GM18499 (cell line): ENCODE measurements around the gene KIF12.
"Not testable (repeated sequence)": the region's sequence is repeated elsewhere in the genome, so short reads cannot be mapped to it uniquely, and the experiment has no call there.

Experiments used
- ATAC-seq: cut with Tn5 transposase; IDR thresholded peaks from one replicate; pipeline ENCODE4 v1.9.1; 2021; ENCODE audit warnings: moderate number of reproducible peaks; ENCODE audit not compliant: insufficient read depth, unreplicated experiment

The KIF12 gene

DNA sequence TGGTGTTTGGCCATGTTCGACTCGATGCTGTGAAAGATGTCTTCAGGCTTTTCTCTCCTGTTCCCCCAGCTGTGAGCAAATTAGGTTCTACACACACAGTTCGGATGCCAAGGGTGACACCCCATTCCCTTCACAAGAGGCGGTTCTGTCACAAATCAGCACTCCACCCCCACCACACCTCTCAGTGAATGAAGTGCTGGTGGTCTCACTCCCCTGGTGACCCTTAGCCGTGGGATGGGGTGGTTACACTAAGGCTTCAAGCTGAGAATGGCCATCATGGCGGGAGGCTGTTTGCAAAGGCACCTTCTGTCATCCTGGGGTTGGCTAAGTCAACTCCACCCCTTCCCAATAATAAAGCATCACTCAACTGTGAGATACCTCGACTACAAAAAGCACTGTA is 47.4 kb downstream of the KIF12 start:
- no peak for ATAC-seq

DNA sequence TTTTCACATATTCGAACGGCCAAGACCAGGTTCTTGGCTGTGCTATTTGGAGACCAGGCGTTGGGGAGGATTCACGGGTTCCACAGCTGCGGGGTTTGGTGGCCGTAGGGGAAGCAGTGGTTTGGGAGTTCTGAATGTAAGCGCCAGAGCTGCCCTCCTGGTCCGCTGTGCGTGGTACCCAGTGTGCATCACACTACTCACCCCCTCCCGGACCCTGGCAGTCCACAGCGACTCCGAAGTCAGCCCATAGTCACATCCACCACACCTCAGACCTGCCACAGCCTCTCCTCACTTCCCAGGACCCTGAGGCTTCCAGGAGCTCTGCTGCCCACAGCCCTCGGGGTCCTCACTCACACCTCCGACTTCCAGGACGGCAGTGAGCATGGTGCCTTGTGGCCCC is 47.8 kb downstream of the KIF12 start:
- ATAC-seq, result no peak

DNA sequence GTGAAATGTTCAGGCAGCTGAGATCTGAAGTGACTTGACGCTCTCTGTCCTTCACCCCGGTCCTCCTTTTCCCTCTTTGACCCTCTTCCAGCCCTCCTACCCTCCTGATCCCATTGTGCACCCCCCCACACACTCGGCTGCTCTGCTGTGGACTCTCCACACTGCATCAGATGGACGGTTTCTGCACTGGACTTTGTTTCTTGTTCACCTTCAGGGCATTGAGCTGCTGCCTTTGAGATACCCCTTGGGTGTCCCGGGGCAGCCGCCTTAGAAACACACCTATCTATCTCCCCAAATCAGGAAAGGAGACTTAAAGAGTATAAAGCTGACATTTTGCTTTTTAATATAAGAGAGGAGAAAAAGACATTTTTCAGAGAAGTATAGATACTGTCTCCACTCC is 48.4 kb downstream of the KIF12 start:
- no peak for ATAC-seq

DNA sequence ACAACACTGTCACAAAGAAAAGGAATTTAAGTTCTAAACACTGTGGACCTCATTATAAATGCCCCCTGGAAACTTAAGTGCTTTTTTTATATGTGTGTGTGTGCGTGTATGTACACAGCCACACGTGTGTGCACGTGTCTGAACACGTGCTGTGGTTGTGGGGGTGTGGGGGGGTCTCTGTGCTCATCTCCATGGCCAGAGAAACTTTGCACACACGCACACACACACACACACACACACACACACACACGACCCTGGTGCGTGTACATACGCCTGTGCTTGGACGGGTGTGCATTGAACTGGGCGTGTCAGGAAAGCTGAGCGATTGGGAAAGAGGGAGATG is 48.9 kb downstream of the KIF12 start:
- no peak for ATAC-seq

DNA sequence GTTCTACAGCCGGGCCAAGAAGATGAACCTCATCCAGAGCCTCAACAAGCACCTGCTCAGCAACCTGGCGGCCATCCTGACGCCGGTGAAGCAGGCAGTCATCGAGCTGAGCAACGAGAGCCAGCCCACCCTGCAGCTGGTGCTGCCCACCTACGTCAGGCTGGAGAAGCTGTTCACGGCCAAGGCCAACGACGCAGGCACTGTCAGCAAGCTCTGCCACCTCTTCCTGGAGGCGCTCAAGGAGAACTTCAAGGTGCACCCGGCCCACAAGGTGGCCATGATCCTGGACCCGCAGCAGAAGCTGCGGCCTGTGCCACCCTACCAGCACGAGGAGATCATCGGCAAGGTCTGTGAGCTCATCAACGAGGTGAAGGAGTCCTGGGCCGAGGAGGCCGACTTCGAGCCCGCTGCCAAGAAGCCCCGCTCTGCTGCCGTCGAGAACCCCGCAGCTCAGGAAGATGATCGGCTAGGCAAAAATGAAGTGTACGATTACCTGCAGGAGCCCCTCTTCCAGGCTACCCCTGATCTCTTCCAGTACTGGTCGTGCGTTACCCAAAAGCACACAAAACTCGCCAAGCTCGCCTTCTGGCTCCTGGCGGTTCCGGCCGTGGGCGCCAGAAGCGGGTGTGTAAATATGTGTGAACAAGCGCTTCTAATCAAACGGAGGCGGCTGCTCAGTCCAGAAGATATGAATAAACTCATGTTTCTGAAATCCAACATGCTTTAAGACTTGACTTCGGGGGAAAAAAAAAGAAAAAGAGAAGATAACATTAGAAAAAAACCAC is 49.5 kb downstream of the KIF12 start:
- ATAC-seq, result no peak

DNA sequence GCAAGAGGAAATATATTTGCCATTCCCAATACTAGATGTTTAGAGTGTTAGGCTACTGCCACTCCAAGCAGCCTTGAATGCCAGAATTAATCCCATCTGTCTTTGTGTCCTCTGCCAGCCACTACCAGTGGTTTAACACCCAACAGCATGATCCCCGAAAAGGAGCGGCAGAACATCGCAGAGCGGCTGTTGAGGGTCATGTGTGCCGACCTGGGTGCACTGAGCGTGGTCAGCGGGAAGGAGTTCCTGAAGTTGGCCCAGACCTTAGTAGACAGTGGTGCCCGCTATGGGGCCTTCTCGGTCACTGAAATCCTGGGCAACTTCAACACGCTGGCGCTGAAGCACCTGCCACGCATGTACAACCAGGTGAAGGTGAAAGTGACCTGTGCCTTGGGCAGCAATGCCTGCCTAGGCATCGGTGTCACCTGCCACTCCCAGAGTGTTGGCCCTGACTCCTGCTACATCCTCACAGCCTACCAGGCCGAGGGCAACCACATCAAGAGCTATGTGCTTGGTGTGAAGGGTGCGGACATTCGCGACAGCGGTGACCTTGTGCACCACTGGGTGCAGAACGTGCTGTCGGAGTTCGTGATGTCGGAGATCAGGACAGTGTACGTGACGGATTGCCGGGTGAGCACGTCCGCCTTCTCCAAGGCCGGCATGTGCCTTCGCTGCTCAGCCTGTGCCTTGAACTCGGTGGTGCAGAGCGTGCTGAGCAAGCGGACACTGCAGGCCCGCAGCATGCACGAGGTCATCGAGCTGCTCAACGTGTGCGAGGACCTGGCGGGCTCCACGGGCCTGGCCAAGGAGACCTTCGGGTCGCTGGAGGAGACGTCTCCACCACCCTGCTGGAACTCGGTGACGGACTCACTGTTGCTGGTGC is 50.3 kb downstream of the KIF12 start:
- ATAC-seq, result no peak

DNA sequence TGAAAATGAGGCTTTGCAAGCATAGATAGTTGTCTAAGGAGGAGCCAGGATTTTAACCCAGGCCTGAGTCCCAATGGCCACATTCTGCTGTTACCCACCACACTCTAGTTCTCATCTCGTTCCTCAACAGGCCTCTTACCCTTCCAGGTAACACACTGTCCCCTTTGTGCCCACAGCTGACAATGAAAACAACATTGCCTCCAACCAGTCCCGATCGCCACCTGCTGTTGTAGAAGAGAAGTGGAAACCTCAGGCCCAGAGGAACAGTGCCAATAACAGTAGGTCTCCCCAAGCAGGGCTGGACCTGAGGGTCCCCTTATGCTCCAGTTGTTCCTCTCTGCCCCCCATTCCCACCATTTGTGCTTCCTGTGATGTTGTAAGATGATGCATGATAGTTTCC is 51.4 kb downstream of the KIF12 start:
- ATAC-seq, result no peak

DNA sequence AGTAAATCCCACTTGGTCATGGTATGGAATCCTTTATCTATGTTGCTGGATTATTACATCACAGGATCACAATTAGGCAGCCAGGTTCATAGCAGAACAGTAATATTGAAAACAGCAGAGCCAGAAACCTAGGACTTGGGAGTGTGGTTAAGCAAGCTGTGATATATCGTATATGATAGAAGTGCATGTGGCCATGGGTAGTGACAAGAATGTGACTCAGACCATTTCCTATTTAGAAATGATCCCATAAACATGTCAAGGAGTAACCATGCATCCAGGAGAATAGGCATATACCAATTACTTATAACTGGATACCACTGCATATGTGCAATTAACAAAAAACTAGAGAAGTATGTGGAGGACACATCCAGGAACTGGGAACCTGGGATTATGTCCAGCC is 52.2 kb downstream of the KIF12 start:
- no peak for ATAC-seq

DNA sequence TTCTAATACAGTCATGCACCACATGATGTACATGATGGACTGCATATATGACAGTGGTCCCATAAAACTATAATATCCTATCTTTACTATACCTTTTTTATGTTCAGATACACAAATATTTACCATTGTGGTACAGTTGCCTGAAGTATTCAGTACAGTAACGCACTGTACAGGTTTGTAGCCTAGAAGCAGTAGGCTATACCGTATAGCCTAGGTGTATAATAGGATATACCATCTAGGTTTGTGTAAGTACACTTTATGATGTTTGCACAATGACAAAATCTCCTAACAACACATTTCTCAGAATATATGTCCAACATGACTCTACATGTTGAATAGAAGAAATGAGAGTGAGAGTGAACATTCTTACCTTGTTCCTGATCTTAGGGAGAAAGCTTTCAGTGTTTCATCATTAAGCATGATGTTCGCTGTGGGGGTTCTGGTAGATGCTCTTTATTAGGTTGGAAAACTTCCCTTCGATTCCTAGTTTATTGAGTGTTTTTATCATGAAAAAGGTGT is 52.8 kb downstream of the KIF12 start:
- no peak for ATAC-seq

DNA sequence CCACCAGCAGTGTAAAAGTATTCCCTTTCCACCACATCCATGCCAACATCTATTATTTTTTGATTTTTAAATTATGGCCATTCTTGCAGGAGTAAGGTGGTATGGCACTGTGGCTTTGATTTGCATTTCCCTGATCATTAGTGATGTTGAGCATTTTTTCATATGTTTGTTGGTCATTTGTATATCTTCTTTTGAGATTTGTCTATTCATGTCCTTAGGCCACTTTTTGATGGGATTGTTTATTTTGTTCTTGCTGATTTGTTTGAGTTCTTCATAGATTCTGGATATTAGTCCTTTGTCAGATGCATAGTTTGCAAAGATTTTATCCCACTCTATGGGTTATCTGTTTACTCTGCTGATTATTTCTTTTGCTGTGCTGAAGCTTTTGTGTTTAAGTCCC is 55.4 kb downstream of the KIF12 start:
- ATAC-seq, result not testable (repeated sequence)
